Measurements from ENCODE around the gene OR13D1. TPM values are rescaled to one million over a fixed set of nuclear protein-coding genes. Genes with fewer than 3 reads are reported as not detected.

The OR13D1 gene
- total and polyA plus RNA-seq, 2 donors (not counting 1 experiment from before 2014, with no cell fraction given): not detected

- peak overlapping the region; percentile 20 for H3K4me2 ChIP-seq (ENCODE audit: extremely low read depth, insufficient read depth, low read length)
- no peak overlapping the region for H3K4me3 ChIP-seq (replicated peaks in 1 of 4; ENCODE audit: control extremely low read depth in 1 of 4, insufficient read depth in 1 of 4, low read depth in 3 of 4, low read length in 4 of 4)
- DNase-seq (ENCODE audit: low read depth in 2 of 2): peak in 1 of 2 donors; percentile 69
- TF ChIP-seq CTCF (conservative IDR thresholded peaks at IDR 0.05 in 1 of 2, IDR thresholded peaks at IDR 0.05 in 1 of 2; ENCODE audit: low read depth in 1 of 2, low read length in 2 of 2) (no peak), EZH2 (IDR thresholded peaks at IDR 0.05; ENCODE audit: low read length, missing control alignments) (no peak)
- no peaks in the 10 kb centered on the region for H3K4me1 ChIP-seq (ENCODE audit: control insufficient read depth, extremely low read depth, insufficient read depth, low read length)
- H4K20me1 ChIP-seq (ENCODE audit: control insufficient read depth, extremely low read depth, insufficient read depth, low read length): no peaks in the 10 kb centered on the region
- no peaks in the 10 kb centered on the region for H3K36me3 ChIP-seq (ENCODE audit: control insufficient read depth, insufficient read depth, low read length)
- H3K79me2 ChIP-seq (ENCODE audit: control insufficient read depth, insufficient read depth, low read length): no peaks in the 10 kb centered on the region
- peak overlapping the region; percentile 1 for H2AFZ ChIP-seq (ENCODE audit: low read length)
- H3K9ac ChIP-seq (ENCODE audit: insufficient read depth, low read length): no peak overlapping the region
- H3K9me3 ChIP-seq (ENCODE audit: control insufficient read depth, insufficient read depth, low read depth, low read length): no peaks in the 10 kb centered on the region
- no peak overlapping the region for H3K27ac ChIP-seq (ENCODE audit: insufficient read depth, low read length)
- no peaks in the 10 kb centered on the region for H3K27me3 ChIP-seq (ENCODE audit: control insufficient read depth, insufficient read depth, low read length)
Observed at GRCh38 chr9:104740621-104741020, 46.3 kb downstream of the OR13D1 start.

GRCh38 chr9:104743376-104743985, 49.2 kb downstream of the OR13D1 start:
- H3K27ac ChIP-seq (ENCODE audit: insufficient read depth, low read length): no peak overlapping the region
- peak; percentile 50 to 78 for DNase-seq (ENCODE audit: low read depth in 2 of 2)
- H3K9me3 ChIP-seq (ENCODE audit: control insufficient read depth, insufficient read depth, low read depth, low read length): no peaks in the 10 kb centered on the region

More at GRCh38 chr9:104743376-104743985, 49.2 kb downstream of the OR13D1 start:
- no peaks in the 10 kb centered on the region for H3K36me3 ChIP-seq (ENCODE audit: control insufficient read depth, insufficient read depth, low read length)
- no peaks in the 10 kb centered on the region for H3K4me1 ChIP-seq (ENCODE audit: control insufficient read depth, extremely low read depth, insufficient read depth, low read length)
- no peak overlapping the region for H3K4me2 ChIP-seq (ENCODE audit: extremely low read depth, insufficient read depth, low read length)
- no peak overlapping the region for H3K9ac ChIP-seq (ENCODE audit: insufficient read depth, low read length)
- H4K20me1 ChIP-seq (ENCODE audit: control insufficient read depth, extremely low read depth, insufficient read depth, low read length): no peaks in the 10 kb centered on the region
- no peak overlapping the region for H2AFZ ChIP-seq (ENCODE audit: low read length)
- TF ChIP-seq CTCF (conservative IDR thresholded peaks at IDR 0.05 in 1 of 2, IDR thresholded peaks at IDR 0.05 in 1 of 2; ENCODE audit: low read depth in 1 of 2, low read length in 2 of 2) (peak; percentile 68 to 73), EZH2 (IDR thresholded peaks at IDR 0.05; ENCODE audit: low read length, missing control alignments) (no peak)
- no peaks in the 10 kb centered on the region for H3K79me2 ChIP-seq (ENCODE audit: control insufficient read depth, insufficient read depth, low read length)
- no peak overlapping the region for H3K4me3 ChIP-seq (replicated peaks in 1 of 4; ENCODE audit: control extremely low read depth in 1 of 4, insufficient read depth in 1 of 4, low read depth in 3 of 4, low read length in 4 of 4)
- no peaks in the 10 kb centered on the region for H3K27me3 ChIP-seq (ENCODE audit: control insufficient read depth, insufficient read depth, low read length)

Other genes with a start within 250 kb of the OR13D1 start
- not detected in 2 replicates for gene OR13F1, start 190.3 kb upstream of the OR13D1 start, total RNA-seq
- gene OR13F1, start 190.3 kb upstream of the OR13D1 start, polyA plus RNA-seq: not detected in 2 replicates
- gene OR13C4, start 167.3 kb upstream of the OR13D1 start, total RNA-seq: not detected in 2 replicates
- not detected in 2 replicates for gene OR13C4, start 167.3 kb upstream of the OR13D1 start, polyA plus RNA-seq
- not detected in 2 replicates for gene OR13C3, start 157.7 kb upstream of the OR13D1 start, total RNA-seq
- not detected in 2 replicates for gene OR13C3, start 157.7 kb upstream of the OR13D1 start, polyA plus RNA-seq
- gene OR13C8, start 125.3 kb upstream of the OR13D1 start, total RNA-seq: not detected in 2 replicates
- not detected in 2 replicates for gene OR13C8, start 125.3 kb upstream of the OR13D1 start, polyA plus RNA-seq
- not detected in 2 replicates for gene OR13C5, start 95.1 kb upstream of the OR13D1 start, total RNA-seq
- gene OR13C5, start 95.1 kb upstream of the OR13D1 start, polyA plus RNA-seq: not detected in 2 replicates
- gene OR13C2, start 88.9 kb upstream of the OR13D1 start, total RNA-seq: not detected in 2 replicates
- gene OR13C2, start 88.9 kb upstream of the OR13D1 start, polyA plus RNA-seq: not detected in 2 replicates
- gene OR13C9, start 76.3 kb upstream of the OR13D1 start, total RNA-seq: not detected in 2 replicates
- gene OR13C9, start 76.3 kb upstream of the OR13D1 start, polyA plus RNA-seq: not detected in 2 replicates
- gene NIPSNAP3A, start 53.2 kb downstream of the OR13D1 start, total RNA-seq: 16.7 and 32.5 TPM in 2 replicates
- 37.9 and 67.8 TPM in 2 replicates for gene NIPSNAP3A, start 53.2 kb downstream of the OR13D1 start, polyA plus RNA-seq
- 0.77 and 2.3 TPM in 2 replicates for gene NIPSNAP3B, start 69.6 kb downstream of the OR13D1 start, total RNA-seq
- gene NIPSNAP3B, start 69.6 kb downstream of the OR13D1 start, polyA plus RNA-seq: 0.67 and 2.1 TPM in 2 replicates
- 60.4 and 75.2 TPM in 2 replicates for gene ABCA1, start 233.6 kb downstream of the OR13D1 start, total RNA-seq
- 11.5 and 22.4 TPM in 2 replicates for gene ABCA1, start 233.6 kb downstream of the OR13D1 start, polyA plus RNA-seq

All from fibroblast of lung (primary cell).